NCI-H1436 (cell line): ENCODE results near the gene GPR6.

ENCODE experiments used
- DNase-seq: peaks from one replicate; lab custom pipeline; 2025; lab: John Stamatoyannopoulos, UW

The GPR6 gene, protein sequence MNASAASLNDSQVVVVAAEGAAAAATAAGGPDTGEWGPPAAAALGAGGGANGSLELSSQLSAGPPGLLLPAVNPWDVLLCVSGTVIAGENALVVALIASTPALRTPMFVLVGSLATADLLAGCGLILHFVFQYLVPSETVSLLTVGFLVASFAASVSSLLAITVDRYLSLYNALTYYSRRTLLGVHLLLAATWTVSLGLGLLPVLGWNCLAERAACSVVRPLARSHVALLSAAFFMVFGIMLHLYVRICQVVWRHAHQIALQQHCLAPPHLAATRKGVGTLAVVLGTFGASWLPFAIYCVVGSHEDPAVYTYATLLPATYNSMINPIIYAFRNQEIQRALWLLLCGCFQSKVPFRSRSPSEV

DNA sequence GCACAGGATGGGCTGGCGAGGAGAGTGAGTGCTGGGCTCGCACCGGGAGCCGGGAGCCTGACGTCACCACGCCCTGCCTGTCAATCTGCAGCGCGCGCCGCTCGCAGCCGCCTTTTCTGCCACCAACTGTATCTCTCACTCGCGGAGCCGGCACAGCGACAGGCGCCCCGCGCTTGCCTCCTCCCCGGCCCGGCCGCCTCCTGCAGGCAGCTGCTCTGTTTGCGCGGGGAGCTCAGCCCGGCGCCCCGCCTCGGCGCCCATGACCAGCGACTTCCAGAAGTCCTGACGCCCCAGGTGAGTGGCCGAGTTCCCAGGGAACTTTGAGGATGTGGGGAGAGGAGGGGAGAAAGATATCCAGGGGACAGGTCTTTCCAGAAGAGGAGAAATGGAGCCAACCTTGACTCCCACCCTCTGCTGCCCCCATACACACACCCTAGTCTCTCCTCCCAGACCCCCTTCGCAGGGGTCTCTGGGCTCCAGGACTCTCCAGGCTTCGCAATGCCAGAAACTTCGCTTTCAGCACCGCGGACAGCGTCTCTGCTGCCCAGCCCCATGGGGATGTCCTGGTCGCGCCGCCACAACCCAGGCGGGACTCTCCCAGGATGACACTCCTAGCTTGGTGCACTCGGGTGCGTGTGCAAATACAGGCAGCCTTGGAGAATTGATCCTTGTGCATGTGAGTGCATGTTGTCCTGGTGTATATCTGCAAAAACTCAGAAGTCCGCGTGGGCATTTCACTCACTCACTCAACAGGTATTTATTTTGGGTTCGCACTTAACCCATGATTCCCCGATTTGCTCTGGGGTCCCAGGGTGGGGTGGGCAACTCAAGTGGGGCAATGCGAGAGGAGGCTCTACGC, at the start of gene GPR6:
TSS of gene GPR6 (plus strand) at position 138 of the 859 bp plus-strand sequence. CDS start 802 bp downstream, outside the sequence.
- peak; percentile 73 for DNase-seq

DNA sequence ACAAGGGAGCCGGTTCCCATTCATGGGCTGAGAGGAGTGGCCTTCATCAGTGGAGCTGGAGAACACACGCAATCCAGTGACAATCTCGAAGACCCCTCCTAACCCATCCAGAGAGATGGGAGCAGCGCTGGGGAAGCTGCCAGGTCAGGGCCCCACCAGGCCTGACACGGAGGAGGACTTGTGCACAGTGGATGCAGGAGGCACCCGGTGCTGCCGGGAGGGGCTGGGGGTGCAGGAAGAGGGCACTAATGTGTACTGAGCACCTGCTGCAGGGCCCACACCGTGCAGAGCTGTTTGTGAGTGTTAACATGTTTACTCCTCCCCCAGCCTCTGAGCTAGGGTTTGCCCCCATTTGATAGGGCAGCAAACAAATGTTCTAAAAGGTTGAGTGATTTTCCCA, 43.8 kb upstream of the GPR6 start:
- no peak for DNase-seq

DNA sequence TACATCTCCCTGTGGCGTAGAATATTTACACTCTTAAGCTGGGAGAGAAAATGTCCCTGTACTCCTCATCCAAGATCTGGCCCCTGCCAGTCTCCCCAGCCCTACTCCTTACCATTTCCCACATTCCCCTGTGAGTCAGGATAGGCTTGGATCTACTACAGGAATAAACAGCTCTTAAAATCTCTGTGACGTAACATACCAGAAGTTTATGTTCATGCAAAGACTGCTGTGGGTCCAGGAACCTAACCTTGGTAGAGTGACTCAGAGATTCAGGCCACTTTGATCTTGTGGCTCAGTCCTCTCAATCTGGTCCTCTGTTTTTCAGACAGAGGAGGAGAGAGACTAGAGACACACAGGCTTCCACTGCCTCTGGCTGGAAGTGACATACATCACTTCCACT, 38.5 kb upstream of the GPR6 start:
- DNase-seq: no peak

DNA sequence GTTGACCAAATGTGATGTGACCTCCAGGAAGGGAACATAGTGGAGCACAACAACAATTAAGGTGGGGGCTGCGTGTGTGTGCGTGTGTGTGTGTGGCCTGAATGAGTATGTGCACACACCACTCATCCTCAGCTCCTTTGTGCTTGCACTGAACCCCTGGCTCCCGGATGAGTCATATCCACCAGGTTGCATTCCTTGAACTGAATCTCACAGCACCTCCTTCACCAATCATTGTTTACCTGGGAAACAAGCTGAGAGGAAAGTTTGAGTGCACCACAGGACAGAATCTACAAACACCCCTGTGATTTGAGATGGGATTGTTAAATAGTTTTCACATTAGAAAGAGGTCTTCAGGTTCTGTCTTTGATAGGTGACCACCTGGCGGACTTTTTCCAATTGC, 33.7 kb upstream of the GPR6 start:
- DNase-seq: no peak

DNA sequence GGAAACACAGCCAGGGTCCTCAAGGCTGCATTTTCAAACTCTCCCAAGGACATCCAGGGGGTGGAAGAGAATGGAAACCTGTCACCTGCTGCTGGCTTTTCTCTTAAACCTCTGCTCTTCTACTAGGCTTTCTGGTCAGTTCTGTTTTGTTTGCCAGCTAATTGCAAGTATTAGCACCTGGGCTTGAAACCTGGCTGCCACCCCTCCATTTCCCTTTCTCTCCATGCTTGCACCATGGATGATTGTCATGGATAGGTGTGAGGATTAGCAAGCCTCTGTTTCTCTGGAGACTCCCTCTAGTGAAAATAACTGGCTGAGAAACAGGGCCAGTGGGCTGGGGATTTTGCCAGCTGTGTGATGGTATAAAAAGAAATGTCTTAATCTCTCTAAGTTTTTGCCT, 33.0 kb upstream of the GPR6 start:
- no peak for DNase-seq

DNA sequence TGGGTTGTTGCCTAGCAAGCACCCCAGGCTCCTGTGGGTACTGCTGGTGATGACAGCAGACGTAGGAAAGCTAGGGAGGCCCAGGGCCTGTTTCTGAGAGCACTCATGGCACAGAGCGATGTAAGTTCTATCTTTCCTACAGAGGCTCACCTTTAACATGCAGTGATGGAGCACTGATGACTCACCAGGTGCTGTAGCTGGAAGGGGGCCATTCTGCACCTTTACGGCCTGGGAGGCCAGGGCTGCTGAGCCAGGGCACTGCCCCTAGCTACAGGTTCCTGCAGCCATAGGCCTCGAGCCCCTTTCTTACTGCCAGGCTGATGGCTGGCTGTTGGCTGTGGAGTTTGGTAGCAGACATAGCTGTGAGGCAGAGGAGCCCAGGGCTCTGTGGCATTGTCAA, 31.1 kb upstream of the GPR6 start:
- DNase-seq: no peak

DNA sequence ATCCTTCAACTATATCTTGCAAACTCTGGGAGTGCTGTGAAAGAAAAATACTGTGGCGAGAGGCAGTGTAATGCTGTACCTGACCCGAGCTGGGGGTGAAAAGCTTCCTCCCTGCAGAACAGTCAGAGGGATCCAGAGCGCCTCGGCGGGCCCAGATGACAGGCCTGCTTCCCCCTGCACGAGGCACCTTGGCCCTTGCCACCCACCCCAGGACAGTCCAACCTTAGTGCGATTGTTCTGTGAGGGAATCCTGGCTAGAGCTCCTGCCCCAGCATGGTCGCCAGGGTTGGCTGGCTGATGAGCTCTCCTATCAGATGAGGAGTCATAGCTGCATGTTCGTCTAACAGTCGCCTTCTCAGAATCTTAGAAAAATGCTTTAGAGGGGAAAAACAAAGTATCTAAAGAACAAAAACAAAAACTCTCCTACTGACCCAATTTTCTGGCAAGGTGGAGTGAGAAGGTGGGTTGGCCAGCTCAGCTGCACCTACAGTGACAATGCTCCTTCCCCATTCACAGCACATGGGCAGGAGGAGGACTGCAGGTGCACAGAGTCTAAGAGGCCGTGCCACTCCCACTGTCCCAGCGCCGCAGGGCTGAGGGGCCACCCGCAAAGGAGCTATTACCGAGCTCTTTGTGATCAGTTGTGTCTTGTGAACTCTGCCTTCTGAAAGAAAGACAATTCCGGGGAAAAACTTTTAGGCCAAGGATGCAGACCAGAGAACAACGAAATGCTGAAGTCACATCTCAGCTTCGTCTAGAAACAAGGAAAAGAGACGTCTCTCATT, 28.6 kb upstream of the GPR6 start:
- no peak for DNase-seq

DNA sequence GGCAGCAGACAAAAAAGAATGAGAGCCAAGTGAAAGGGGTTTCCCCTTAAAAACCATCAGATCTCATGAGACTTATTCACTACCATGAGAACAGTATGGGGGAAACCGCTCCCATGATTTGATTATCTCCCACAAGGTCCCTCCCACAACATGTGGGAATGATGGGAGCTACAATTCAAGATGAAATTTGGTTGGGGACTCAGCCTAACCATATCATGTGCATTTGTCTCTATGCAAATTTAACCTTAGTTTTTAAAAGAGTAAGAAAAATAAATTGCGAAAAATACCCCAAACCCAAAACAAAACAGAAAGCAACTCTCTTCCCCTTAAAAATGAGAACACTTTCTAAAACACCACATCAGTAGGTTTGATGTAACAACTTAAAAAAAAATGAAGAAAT, 22.6 kb upstream of the GPR6 start:
- no peak for DNase-seq

DNA sequence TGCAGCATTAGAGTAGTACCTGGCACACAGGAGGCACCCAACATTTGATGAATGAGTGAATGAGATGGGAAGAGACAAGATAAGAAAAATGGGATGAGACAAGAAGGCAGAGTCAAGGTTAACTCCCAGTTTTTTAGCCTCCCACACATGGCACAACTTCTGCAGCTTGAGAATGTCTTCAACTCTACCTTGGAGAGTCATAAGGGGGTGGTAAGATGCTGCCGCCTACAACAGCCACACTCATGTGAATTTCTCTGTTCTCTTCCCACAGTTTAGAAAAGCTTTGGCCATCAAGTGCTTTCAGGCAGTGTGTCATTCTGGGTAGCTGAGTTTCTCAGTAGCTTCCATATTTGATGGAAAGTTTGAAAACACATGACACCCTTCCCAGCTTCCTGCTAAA, 19.5 kb upstream of the GPR6 start:
- DNase-seq: no peak

DNA sequence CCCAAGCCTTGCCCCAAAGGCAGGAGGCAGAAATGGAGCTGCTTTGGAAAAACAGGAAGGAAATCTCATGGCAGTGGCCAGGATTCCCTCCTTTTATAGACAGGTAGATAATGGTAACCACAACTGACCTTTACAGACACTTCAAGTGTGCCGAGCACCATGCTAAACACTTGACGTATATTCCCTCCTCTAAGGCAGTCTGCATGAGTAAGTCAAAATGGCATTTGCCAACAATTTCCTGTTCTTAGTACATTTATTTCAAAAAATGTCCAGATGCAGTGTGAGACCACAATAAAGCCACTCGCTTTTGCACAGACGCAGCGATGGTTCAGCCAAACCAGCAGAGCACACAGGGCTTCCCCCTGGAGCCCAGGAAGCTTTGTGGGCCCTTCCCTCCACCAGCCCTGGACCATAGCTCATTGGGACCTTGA, 16.5 kb upstream of the GPR6 start:
- no peak for DNase-seq

DNA sequence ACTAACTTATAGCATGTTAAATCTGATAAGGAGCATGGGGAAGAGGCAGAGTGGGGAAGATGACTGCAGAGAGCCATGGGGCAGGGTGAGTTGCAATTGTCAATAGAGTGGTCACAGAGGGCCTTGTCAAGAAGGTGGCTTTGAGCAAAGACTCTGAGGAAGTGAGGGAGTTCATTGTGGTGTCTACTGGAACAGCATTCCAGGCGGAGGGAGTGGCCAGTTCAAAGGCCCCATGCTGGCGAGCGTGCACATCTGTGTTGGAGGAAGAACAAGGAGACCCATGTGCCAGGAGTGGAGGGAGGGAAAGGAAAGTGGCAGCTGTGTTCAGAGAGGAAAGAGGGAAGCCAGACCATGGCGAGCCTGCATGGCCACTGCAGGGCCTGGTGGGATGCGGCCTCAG, 15.8 kb upstream of the GPR6 start:
- DNase-seq: no peak

DNA sequence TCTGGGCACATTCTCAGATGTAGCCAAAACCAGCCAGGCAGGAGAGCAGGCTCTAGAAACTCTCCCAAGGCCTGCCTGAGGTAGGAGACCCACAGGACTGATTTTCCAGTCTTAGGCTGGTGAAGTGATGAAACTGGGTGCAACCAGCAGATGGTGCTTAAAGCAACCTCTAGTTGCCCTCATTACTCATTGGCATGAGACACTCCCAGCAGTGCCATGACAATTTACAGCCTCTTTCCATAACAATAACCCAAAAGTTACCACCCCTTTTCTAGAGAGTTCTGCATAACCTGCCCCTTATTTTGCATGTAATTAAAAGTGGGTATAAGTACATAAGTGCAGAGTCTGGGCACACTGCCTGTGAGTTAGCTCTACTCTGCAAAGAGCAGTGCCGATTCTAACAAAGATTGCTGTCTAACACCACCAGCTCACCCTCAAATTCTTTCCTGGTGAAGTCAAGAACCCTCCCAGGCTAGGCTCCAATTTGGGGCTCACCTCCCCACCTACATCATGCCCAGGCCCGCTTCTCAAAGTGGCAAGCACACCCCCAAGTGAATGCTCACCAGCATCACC, 14.4 kb upstream of the GPR6 start:
- no peak for DNase-seq

DNA sequence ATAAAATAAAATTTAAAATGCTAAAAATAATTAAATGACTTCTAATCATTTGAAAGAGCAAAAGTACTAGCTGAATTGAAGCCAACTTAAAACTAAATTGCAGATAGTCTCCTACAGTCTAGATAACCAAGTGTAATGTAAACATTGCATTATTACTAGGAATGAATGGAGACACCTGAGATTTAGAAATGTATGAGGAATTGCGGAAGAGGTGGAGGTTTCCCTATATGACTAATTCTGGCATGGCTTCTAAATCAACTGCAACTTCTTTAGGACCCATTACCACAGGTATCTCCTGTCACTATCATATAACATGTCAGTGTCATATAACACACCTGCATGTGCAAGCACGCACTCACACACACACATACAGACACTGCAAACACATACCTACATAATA, 13.2 kb upstream of the GPR6 start:
- DNase-seq: no peak

DNA sequence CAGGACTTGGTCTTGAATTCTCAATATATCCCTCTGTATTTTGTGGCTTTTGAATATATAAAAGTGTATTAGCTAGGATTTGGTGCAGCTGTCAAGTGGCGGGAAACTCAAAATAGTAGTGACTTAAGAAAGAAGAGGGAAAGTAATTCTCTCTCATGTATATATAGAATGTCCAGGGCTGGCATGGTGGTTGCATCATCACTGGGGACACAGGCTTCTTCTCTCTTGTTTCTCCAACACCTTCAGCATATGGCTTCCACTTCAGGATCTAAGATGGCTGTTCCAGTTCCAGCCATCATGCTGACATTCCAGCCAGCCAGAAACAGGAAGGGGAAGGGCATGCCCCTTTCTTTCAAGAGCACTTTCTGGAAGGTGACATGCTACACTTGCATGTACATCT, 11.8 kb upstream of the GPR6 start:
- DNase-seq: no peak

DNA sequence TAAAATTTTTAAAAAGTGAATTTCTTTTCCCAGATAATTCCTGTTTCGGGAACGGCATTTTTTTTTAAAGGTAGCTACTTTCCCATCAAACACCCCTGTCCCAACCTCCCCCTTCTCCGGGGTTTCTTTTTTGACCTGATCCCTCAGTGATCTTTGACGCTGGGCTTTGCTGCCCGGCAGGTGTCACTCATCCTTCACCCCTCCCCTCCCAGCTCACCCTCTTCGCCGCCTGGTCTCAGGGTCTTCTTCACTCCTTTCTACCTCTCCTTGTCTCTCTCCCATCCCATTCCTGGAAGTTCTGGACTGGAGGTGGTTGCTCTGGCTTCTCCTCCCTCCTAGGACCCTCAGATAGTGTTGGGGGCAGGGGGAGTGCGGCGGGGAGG, 329 bp upstream of the GPR6 start:
- peak; percentile 50 for DNase-seq

DNA sequence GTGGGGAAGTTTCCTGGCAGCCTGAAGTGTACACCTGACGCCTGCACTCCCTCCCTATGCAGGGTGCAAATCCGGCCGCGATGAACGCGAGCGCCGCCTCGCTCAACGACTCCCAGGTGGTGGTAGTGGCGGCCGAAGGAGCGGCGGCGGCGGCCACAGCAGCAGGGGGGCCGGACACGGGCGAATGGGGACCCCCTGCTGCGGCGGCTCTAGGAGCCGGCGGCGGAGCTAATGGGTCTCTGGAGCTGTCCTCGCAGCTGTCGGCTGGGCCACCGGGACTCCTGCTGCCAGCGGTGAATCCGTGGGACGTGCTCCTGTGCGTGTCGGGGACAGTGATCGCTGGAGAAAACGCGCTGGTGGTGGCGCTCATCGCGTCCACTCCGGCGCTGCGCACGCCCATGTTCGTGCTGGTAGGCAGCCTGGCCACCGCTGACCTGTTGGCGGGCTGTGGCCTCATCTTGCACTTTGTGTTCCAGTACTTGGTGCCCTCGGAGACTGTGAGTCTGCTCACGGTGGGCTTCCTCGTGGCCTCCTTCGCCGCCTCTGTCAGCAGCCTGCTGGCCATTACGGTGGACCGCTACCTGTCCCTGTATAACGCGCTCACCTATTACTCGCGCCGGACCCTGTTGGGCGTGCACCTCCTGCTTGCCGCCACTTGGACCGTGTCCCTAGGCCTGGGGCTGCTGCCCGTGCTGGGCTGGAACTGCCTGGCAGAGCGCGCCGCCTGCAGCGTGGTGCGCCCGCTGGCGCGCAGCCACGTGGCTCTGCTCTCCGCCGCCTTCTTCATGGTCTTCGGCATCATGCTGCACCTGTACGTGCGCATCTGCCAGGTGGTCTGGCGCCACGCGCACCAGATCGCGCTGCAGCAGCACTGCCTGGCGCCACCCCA, 1.2 kb downstream of the GPR6 start:
- no peak for DNase-seq

DNA sequence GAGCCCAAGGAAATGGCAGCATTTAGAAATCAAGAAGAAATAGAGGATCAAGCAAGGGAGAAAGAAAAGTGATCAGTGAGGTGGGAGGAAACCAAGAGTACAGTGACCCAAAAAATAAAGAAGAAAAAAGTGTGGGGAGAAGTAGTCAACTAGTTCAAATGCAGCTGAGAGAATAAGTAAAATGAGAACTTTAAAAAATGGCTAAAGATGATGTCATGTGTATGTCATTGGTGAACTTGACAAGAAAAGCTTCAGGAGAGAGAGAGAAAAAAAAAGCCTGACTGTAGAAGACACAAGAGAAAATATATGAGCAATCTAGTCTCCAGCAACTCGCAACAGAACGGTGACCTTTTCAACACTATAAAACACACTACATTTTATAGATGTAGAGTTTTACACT, 6.3 kb downstream of the GPR6 start:
- DNase-seq: no peak

DNA sequence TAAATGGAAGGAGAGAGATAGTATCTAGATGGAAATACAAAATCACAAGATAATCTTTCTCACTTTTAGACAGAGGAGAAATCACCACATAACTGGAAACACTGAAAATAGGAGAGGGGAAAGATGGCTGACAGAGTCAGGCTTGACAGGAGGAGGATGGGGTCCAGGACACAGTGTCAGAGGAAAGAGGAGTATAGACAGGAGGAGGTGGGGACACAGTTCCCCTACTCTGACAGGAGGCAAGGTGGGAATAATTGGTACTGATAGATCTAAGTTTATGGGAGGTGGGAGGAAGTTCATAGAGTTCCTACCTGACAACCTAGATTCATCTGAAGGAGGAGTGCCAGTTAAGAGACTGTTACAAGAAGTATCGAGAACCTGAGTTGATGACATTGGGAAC, 9.1 kb downstream of the GPR6 start:
- DNase-seq: no peak

DNA sequence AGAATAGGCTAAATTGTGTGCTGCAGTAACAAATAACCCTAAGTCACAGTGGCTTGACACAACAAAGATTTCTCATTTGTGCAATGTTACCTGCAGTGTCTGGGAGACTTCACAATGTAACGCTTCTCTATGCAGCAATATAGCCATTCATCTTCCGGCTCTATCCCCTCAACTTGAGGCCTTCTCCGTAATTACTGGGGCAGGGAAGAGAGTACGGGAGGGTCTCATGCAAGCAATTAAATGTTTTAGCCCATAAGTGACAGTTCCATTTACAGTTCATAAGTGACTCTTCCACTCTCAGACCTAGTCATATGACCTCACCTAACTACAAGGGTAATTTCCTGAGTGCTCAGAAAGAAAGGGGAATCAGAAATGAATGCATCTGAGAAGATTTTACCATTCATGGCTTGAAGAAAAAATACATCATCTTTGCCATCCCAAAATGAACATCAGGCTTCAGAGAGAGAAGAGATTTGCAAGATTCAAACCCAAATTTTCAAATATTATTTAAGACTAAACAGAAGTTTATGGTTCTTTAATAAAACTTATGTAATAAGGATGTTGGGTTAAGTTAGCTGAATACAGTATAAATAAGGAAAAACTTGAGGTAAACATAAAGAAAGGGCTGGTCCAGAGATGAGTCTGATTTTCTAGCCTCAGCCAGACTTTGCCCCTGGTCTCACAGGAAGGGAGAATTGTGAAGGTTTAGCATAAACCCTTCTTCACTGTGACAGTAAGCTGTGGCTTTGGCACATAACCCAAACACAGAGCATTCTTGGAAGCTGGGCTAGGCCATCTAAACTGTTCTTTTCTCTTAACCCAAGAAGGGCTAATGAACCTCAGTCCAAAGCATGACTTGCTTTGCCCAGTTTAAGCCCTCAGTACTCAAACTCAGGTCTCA, 13.3 kb downstream of the GPR6 start:
- DNase-seq: peak; percentile 40

DNA sequence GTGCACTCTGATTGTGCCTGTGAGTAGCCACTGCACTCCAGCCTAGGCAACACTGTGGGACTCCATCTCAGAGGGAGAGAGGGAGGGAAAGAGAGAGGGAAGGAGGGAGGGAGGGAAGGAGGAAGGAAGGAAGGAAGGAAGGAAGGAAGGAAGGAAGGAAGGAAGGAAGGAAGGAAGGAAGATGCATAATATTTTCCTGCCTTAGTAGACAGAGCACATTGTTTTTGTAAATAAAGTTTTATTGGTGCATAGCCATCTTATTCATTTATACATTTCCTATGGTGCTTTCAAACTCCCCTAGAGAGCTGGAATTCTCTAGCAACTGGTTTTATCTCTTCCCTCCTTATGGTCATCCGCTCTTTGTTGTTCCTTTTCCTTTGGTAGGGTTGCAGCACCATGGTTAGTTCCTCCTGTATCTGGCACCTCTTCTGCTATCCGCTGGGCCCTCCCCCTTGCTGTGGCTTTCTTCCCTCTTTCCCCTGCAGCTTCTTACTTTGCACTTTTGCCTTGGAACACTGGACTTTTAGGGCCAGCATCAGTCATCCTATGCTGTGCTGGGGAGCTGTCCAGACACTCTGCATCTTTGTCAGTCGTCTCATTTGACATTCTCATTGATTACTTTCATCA, 20.2 kb downstream of the GPR6 start:
- DNase-seq: no peak
